CD4-positive, alpha-beta T cell treated with Interferon gamma for 1 hour (primary cell): ENCODE results near the gene DHX8.
"Not testable (repeated sequence)": the region's sequence is repeated elsewhere in the genome, so short reads cannot be mapped to it uniquely, and the experiment has no call there.

Experiments used
- DNase-seq: peaks from one replicate; pipeline ENCODE4 v3.0.0-alpha.2; 2020

DHX8 gene

GRCh38 chr17:43463241-43463640, 20.5 kb upstream of the DHX8 start:
- no peak for DNase-seq

- DNase-seq = no peak
These were observed 19.7 kb upstream of the DHX8 start for GRCh38 chr17:43464046-43464445.

DNA sequence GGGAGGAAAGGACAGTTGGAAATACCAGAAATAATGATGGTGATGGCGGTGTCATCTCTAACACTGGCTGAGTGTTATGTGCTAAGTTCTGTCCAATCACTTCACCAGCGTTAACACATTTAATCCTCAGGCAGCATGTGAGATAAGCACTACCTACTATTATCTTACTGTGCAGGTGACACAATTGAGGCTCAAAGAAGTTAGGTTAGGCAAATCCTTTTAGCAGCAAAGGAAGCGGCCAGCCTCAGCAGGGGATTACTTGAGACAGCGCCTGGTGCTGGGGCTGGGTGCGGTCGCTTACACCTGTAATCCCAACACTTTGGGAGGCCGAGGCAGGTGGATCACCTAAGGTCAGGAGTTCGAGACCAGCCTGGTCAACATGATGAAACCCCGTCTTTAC, 18.7 kb upstream of the DHX8 start:
- no peak for DNase-seq

DNA sequence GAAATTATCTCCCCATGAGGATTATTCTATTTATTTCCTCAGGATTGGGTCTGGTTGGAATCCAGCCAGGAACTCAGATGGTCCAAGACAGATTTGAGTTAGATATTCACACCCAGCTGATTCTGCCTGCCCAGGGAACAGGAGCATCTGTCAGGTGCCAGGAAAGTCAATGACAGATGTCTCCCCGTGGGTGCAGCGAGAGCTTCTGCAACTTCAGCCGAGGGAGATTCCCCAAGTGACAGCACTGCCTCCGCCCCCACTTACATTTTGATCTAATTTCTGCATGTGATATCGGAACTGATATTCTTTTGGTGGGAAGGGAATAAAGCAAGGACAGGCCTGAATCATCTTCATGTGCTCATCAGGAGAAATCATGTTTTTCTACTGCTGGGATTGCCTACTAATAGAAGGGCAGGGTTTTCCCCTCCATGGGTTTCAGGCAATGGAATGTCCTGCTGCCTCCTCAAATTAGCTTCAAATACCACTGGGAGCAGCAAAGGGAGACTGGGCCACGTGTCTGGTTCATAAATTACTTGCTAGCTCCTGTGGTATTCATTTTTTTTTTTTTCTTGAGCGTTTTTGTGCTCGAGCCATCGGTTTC, 15.7 kb upstream of the DHX8 start:
- DNase-seq = no peak

- no peak for DNase-seq
These were observed 15.1 kb upstream of the DHX8 start for GRCh38 chr17:43468691-43469139.

DNA sequence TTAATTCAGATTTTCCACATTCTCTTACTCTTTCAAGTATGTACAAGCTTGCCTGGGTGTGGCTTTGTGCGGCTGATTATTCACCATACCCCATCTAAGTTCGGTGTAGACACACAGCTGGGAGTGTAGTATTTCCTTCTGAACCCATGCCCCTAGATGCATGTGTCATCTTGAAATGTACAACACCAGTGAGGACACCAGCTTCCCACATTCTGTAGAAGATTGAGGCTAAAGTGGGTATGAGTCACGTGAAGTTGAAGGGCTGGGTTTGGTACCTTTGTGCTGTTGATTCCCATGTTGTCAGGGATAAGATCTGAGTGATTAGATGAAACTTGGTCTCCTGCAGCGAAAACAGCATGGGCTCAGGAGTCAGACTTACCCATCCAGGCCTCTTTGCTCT, 14.6 kb upstream of the DHX8 start:
- no peak for DNase-seq

DNA sequence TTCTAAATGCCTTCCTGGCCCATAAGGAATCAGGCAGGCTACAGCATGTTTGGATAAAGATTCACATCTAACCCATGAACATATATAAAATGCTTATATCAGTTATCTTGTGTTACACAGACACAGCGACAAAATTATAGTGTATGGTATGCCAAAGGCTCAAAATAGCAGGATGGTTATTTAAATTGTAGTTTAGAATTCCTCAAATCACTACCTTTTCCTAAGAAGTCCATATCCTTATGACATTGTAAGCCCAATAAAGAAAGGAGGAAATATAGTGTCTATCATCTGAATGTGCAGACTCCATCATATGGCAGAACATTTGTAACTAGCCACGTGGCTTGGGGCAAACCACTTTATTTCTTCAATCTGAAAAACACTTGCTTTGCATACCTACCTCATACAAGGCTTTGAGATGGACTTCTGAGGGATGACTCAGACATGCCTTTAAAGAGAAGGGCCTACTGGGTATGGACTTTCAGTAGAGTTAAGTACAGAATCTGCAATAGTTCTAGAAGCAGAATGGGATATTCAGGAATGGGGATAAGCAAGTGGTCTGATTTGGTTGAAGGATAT, 12.1 kb upstream of the DHX8 start:
- no peak for DNase-seq

- DNase-seq = no peak
These were observed 8.2 kb upstream of the DHX8 start for GRCh38 chr17:43475494-43476089.

GRCh38 chr17:43476306-43476705, 7.5 kb upstream of the DHX8 start:
- not testable (repeated sequence) for DNase-seq

- no peak for DNase-seq
These were observed 5.7 kb upstream of the DHX8 start for GRCh38 chr17:43477832-43478634.

DNA sequence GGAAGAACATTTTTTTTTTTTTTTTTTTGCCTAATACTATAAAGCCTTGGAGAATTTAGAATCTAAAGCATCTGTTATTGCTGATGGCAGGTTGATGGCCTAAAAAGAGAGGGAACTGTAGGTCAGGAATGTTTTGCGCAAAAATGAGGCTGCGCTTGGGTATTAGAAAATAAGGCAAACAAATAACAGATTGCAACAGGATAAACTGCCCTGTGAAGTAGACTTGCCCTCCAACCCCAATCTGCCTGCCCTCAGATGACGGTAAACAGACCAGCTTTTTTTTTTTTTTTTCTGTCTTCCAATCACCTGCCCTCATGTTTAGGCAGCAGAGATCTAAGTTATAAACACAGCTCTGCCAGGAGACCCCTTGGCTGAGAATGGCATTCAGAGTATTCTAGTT, 3.8 kb upstream of the DHX8 start:
- DNase-seq = no peak

- no peak for DNase-seq
These were observed 1.4 kb upstream of the DHX8 start for GRCh38 chr17:43482103-43483012.

- DNase-seq = no peak
These were observed 6.8 kb downstream of the DHX8 start for GRCh38 chr17:43490621-43491020.

GRCh38 chr17:43509440-43509839, 25.7 kb downstream of the DHX8 start:
- DNase-seq = not testable (repeated sequence)

DNA sequence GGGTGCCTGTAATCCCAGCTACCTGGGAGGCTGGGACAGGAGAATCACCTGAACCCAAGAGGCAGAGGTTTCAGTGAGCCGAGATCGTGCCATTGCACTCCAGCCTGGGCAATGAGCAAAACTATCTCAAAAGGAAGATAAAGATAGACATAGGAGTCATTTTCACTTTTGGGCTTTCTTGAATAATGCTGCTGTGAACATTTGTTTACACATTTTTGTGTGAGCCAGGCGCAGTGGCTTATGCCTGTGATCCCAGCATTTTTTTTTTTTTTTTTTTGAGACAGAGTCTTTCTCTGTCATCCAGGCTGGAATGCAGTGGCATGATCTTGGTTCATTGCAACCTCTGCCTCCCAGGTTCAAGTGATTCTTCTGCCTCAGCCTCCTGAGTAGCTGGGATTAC, 27.4 kb downstream of the DHX8 start:
- DNase-seq = not testable (repeated sequence)

DNA sequence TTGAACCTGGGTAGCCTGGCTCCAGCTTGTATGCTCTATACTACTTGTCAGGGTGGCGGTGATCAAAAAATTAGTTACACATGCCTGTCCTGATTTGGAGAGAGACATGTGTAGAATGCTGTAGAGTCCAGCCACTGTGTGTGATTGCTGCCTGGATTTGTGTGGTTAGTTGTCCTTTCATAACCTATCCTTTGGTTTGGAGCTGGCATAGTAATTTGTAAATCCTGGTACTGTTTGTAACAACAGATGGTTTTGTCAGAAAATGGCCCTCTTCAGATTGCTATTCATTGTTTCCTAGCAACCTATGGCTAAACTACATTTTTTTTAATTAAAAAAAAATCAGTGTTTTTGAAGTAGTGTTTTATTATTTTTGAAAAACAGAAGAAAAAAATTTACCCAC, 31.9 kb downstream of the DHX8 start:
- no peak for DNase-seq

- no peak for DNase-seq
These were observed 33.4 kb downstream of the DHX8 start for GRCh38 chr17:43517161-43517560.

DNA sequence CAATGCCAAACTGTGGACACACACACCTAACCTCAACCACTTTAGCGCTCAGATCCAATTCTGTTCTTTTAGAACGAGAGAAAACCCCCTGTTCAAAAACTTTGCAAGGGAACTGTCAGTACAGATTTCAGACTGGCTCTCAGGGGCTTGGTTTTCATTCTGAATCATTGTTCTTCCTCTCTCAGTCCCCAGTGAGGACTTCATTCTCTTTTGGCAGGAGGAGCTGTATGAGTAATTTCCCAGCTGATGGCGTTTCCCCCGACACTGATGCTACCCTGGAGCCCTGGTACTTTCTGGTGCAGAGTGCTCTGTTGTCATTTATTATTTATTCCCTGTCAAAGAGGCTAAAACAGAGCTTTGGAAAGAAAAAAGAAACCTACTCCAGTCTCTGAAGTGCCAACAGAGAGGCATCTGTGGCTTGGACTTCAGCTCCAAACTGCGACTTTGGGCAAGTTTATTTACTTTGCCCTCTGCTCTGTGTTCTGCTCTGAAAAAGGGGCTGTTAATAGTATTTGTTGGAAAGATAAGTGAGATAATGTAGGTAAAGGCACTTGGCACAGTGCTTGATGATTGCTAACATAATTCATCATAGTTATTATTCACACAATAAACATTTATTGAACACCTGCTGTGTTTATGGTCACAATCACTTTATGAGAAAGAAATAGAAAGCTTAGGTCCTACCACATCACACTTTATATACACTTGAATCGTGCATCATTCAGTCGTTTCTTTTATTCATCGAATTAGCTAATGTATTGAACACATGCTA, 34.0 kb downstream of the DHX8 start:
- no peak for DNase-seq

DNA sequence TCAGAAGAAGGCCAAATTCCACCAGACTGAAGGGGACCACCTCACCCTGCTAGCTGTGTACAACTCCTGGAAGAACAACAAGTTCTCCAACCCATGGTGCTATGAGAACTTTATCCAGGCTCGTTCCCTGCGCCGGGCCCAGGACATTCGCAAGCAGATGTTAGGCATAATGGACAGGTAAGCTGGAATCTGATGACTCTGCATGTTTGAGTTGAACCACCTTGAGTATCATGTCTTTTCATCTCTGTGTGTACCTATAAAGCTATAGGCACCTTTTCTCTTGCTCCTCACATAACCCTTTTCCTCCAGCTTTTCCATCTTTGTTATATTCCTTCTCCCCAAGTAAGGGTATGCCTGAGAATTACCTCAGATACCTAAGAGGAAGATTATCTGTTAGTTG, 37.6 kb downstream of the DHX8 start:
- DNase-seq = no peak

DNA sequence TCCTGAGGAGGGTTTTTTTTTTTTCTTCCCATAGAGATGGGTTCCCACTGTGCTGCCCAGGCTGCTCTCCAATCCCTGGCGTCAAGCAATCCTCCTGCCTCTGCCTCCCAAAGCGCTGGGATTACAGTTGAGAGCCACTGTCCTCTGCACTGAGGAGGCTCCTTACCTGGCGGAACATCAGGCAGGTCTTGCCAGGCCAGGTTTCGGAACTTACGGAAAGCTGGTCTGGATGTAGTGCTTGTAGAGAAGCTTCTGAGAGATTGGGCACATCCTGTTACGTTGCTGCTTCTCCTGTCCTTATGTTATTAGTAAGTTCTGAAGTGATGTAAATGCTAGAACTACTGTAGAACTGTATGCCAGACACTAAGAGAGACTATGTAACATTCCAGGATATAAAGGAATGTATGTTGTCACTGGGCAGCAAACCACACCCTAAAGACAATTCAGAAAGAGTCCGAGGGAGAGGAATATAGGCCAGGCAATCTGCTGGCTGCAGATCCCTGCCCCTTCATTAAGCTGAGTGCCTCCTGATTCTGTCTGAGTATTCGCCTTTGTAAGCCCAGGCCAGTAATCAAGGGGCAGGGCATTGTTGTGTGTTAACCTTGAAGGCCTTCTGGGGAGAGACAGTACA, 41.3 kb downstream of the DHX8 start:
- no peak for DNase-seq

DNA sequence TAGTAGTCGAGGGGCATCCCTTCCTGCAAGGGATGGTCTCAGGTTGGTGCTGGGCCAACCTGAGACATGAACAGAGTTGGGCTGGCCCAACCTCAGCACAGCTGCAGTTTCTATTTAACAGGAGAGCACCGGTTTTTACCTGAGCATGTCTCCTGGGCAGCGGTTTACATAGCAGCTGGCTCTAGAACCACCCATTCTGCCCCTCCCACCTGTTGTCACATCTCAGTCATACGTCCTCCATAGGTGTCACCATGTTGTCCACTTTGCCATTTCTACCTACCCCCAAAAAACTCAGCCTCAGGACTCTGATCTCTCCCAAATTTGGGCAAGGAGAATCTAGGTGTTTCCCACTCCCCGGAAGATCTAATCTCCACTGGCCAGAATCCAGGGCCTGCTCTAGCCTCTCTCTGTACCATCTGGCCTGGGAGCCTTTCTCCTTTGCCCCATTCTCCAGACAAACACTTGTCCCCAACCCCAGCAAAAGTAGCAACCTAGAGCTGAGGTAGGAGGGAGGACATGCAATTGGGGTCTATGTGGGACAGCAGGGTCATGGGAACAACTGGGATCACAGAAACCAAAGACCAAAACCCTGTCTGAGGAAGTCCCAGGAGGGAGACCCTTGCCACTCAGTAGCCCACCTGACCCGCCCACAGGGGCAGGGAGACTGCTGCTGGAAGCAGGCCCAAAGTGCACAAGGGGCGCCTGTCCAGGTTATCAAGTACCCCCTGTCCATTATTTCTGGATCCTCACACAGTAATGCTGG, 43.3 kb downstream of the DHX8 start:
- no peak for DNase-seq
